Measurements from ENCODE around the gene VTN. TPM values are rescaled to one million over a fixed set of nuclear protein-coding genes. Genes with fewer than 3 reads are reported as not detected.
"Not testable (repeated sequence)": the region's sequence is repeated elsewhere in the genome, so short reads cannot be mapped to it uniquely, and the experiment has no call there.

The VTN gene
- total RNA-seq, 2 experiments from 2014 or later, result 0.21 TPM; not detected in 1

DNA sequence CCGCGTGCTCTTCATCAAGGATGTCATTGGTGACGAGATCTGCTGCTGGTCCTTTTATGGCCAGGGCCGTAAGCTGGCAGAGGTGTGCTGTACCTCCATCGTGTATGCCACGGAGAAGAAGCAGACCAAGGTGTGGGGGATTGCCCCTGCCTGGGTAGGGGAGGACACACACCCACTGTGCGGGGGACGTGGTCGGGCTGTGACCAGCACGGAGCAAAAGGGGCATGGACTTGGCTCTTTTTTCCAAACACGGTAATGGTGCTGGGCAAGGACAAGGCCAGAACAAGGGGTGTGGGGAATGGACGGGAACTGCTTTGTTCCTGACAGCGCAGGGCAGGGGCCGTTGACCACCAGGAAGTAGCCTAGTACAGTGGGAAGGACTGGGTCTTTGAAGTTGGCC lies 27.8 kb downstream of the VTN start:
- intact Hi-C loops (cut with DNase I, micrococcal nuclease), result no loop called here
- ATAC-seq (no peak), DNase-seq (no peak)
- H3K4me3 Mint-ChIP-seq, result no peak overlapping the region
- H3K9me3 Mint-ChIP-seq (ENCODE audit: low read depth), result no peaks in the 10 kb centered on the region
- peaks cover 9% of the 10 kb centered on the region for H3K4me1 Mint-ChIP-seq
- peaks cover 38% of the 10 kb centered on the region for H3K36me3 Mint-ChIP-seq (ENCODE audit: low read depth)
- no peaks in the 10 kb centered on the region for H3K27me3 Mint-ChIP-seq
- POLR2A ChIA-PET, result no interaction called here
- CTCF ChIA-PET, result interaction anchor here (0.5 kb wide), 1 partner anchor 1162 kb away, joined by 3 read pairs; no protein-coding TSS in a partner anchor
- no peak overlapping the region for H3K27ac Mint-ChIP-seq

DNA sequence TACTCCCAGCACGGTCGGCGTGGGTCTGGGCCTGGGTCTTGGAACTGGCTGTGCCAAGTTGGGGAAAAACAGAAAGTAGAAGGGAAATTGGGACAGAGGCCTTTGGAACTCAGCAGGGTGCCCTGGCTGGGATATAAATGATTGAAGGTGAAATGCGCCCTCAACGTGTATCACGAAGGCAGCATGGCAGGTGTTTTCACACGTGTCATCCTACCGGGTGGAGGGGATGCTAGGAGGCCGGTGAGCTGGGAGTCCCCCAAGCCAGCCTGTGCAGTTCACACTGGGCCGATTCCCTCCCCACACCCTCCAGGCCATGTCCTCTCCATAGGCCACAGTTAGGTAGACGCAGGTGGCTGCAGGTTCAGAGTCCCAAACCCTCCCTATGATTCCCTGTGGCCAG lies 28.6 kb downstream of the VTN start:
- no peaks in the 10 kb centered on the region for H3K9me3 Mint-ChIP-seq (ENCODE audit: low read depth)
- no peak overlapping the region for H3K27ac Mint-ChIP-seq
- no peaks in the 10 kb centered on the region for H3K27me3 Mint-ChIP-seq
- ChIA-PET CTCF (no interaction called here), POLR2A (no interaction called here)
- H3K36me3 Mint-ChIP-seq (ENCODE audit: low read depth), result peaks cover 31% of the 10 kb centered on the region
- no peak overlapping the region for H3K4me3 Mint-ChIP-seq
- ATAC-seq (no peak), DNase-seq (no peak)
- H3K4me1 Mint-ChIP-seq, result peaks cover 17% of the 10 kb centered on the region
- intact Hi-C loops (cut with DNase I, micrococcal nuclease), result no loop called here

DNA sequence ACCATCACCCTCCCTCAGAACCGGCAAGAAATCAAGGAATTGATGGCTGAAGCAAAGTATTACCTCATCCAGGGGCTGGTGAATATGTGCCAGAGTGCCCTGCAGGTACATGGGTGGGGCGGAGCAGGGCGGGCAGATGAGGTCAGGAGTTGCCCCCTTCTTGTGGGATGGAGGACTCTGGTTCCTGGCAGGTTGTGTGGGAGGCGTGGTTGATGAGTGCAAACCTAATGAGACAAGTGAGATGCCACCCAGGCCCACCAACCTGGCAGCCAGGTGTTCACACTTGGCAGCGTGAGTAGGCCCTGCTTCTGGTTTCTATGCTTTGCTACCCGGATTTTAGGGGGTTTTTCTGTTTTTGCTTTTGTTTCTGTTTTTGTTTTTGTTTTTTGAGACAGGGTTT lies 29.7 kb downstream of the VTN start:
- peaks cover 24% of the 10 kb centered on the region for H3K36me3 Mint-ChIP-seq (ENCODE audit: low read depth)
- ATAC-seq, result no peak
- no peak for DNase-seq
- H3K4me3 Mint-ChIP-seq, result no peak overlapping the region
- intact Hi-C loops (cut with DNase I, micrococcal nuclease), result no loop called here
- no peaks in the 10 kb centered on the region for H3K9me3 Mint-ChIP-seq (ENCODE audit: low read depth)
- no peak overlapping the region for H3K27ac Mint-ChIP-seq
- peaks cover 20% of the 10 kb centered on the region for H3K4me1 Mint-ChIP-seq
- no peaks in the 10 kb centered on the region for H3K27me3 Mint-ChIP-seq
- CTCF ChIA-PET, result interaction anchor here (0.7 kb wide), 1 partner anchor 284 kb away, joined by 4 read pairs; no protein-coding TSS in a partner anchor
- POLR2A ChIA-PET, result no interaction called here

DNA sequence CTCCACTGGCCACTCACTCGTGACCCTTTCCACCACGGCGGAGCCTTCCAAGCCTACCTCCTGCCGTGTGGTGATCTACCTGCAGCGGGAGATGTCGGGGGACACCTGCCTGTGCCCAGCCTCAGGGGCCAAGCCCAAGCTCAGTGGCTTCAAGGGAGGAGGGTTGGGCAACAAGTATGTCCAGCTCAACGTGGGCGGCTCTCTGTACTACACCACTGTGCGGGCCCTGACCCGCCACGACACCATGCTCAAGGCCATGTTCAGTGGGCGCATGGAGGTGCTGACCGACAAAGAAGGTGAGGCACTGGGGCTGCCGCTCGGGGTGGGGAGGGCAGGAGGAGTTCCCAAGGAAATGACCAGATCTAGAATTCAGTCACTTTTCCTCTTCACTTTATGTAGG lies 30.7 kb downstream of the VTN start:
- Mint-ChIP-seq H3K4me1 (peaks cover 26% of the 10 kb centered on the region), H3K36me3 (ENCODE audit: low read depth) (peaks cover 20% of the 10 kb centered on the region), H3K4me3 (no peak overlapping the region), H3K9me3 (ENCODE audit: low read depth) (no peaks in the 10 kb centered on the region), H3K27me3 (no peaks in the 10 kb centered on the region), H3K27ac (no peak overlapping the region)
- DNase-seq (no peak), ATAC-seq (no peak)
- ChIA-PET CTCF (no interaction called here), POLR2A (no interaction called here)
- intact Hi-C loops (cut with DNase I, micrococcal nuclease), result loop anchor here (5.0 to 10.0 kb wide), 3 partner anchors 48 to 885 kb away; partner anchors contain the start of genes KSR1 (in 1 of the 2) and PHF12 (in 1 of the 2)

DNA sequence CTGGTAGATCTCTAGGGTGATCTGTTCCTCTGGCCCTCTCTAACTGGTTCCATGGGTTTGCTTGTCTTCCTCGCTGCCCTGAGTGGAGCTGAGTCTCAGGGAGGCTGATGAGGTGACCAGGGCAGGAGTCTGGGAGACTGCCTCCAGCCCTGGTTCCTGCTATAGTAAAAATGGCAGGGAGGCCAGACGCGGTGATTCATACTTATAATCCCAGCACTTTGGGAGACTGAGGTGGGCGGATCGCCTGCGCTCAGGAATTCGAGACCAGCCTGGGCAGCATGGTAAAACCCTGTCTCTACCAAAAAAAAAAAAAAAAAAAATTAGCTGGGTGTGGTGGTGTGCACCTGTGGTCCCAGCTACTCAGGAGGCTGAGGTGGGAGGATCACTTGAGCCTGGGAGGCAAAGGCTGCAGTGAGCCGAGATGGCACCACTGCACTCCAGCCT lies 31.3 kb downstream of the VTN start:
- H3K4me3 Mint-ChIP-seq; H3K27me3 Mint-ChIP-seq; ATAC-seq; H3K27ac Mint-ChIP-seq; H3K9me3 Mint-ChIP-seq (ENCODE audit: low read depth); DNase-seq: not testable (repeated sequence)
- H3K4me1 Mint-ChIP-seq, result peaks cover 32% of the 10 kb centered on the region
- intact Hi-C loops (cut with DNase I, micrococcal nuclease), result loop anchor here (5.0 to 10.0 kb wide), 3 partner anchors 49 to 884 kb away; partner anchors contain the start of genes KSR1 (in 1 of the 2) and PHF12 (in 1 of the 2)
- CTCF ChIA-PET, result interaction anchor here (0.6 to 1.2 kb wide), 2 partner anchors 12 to 86 kb away, joined by 3 to 8 read pairs; no protein-coding TSS in a partner anchor
- H3K36me3 Mint-ChIP-seq (ENCODE audit: low read depth), result peaks cover 19% of the 10 kb centered on the region
- POLR2A ChIA-PET, result interaction anchor here (0.8 kb wide), 1 partner anchor 10 kb away, joined by 4 read pairs; no protein-coding TSS in a partner anchor

DNA sequence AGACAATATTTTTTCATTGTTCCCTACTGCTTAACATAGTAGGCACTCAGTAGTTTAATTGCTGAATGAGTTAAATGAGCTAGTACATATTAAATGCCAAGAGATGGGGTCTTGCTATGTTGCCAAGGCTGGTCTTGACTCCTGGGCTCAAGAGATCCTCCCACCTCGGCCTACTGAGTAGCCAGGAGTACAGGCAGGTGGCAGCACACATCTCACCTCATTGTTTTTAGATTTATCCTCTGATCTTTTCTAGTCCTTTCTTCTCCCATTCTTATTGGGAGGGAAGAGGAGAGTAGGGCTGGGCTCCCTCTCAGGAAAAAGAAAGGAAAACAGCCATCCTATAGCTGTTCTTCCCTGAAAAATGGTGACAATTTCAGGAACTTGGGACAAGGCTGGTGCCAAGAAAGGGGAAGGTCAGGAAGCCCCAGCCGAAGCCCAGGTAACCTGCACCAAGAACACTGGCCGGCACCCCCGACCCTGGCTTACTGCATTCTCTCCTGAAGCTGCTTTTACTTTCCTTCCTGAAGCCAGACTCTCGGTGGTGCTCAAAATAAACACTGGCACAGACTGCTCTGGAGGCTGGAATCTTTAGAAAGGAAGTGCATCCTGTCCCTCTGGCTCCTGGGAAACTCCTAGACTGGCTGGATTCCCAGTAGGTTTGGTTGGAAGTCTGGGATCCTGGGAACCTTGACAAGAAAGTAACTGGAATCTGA lies 31.9 kb downstream of the VTN start:
- no peak for DNase-seq
- CTCF ChIA-PET, result interaction anchor here (0.6 to 1.2 kb wide), 2 partner anchors 13 to 76 kb away, joined by 3 to 8 read pairs; no protein-coding TSS in a partner anchor
- intact Hi-C loops (cut with DNase I, micrococcal nuclease), result loop anchor here (5.0 to 10.0 kb wide), 3 partner anchors 49 to 883 kb away; partner anchors contain the start of genes KSR1 (in 1 of the 2) and PHF12 (in 1 of the 2)

DNA sequence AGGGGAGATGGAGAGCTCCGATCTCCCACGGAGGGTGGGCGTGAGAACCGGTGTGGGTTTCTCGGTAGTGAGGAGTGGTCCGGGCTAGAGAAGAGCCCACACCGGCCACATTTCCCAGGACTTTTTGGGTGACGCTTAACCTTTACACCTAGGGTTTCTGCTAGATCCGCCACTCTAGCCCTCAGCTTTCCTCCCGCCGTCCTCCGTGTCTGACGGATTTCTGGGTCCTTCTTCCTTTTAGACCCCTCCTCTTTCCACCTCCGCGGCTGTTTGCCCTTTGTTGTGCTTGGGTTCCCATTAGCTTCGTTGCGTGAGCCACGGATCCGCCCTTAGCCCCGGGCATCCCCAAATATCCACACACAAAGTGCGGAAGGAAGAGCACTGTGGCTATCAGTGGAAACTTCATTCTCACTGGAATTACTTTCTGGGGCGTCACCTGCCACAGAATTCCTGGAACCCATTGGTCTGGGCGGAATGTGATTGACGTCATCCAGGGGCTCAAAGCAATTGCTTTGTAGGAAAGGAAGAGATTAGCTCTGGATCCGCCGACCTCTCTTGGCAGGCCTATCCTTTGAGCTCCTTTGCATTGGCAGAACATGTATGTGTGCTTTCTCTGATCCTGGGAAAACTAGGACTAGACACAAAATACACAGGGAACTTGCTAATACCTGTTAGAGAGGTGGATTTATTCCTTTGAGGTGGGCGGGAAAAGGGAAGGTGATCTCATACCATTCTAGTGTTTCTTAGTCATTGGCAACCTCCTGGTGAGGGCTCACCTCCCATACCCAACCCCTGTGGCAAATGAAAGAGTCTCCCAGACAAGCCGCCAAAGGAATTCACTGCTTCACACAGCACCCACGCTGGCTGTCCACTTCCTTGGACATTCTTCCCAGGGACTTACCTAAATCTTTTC lies 33.9 kb downstream of the VTN start:
- Mint-ChIP-seq H3K36me3 (ENCODE audit: low read depth) (peaks cover 10% of the 10 kb centered on the region), H3K4me1 (peaks cover 36% of the 10 kb centered on the region), H3K9me3 (ENCODE audit: low read depth) (no peaks in the 10 kb centered on the region), H3K27ac (peak overlapping the region; percentile 91), H3K27me3 (no peaks in the 10 kb centered on the region), H3K4me3 (peak overlapping the region; percentile 96)
- intact Hi-C loops (cut with DNase I, micrococcal nuclease), result loop anchor here (1.0 to 10.0 kb wide), 13 partner anchors 17 to 881 kb away; partner anchors contain the start of genes POLDIP2 (in 2 of the 2), SARM1 (in 2 of the 2), TMEM97 (in 2 of the 2) and BLTP2 (in 1 of the 2)
- ATAC-seq (peak; percentile 1), DNase-seq (peak; percentile 60)
- POLR2A ChIA-PET, result interaction anchor here (0.5 to 1.9 kb wide), 14 partner anchors 7 to 1254 kb away, joined by 3 to 39 read pairs (median 4); partner anchors contain the start of genes POLDIP2, RPL23A, SARM1 and TMEM97
- CTCF ChIA-PET, result interaction anchor here (0.7 to 1.9 kb wide), 11 partner anchors 10 to 527 kb away, joined by 3 to 25 read pairs (median 4); partner anchors contain the start of genes ALDOC and POLDIP2

More for the DNA sequence above, 31.9 kb downstream of the VTN start:
- Mint-ChIP-seq H3K36me3 (ENCODE audit: low read depth) (peaks cover 19% of the 10 kb centered on the region), H3K27me3 (no peaks in the 10 kb centered on the region), H3K9me3 (ENCODE audit: low read depth) (no peaks in the 10 kb centered on the region), H3K4me3 (no peak overlapping the region), H3K27ac (peak overlapping the region; percentile 30), H3K4me1 (peaks cover 36% of the 10 kb centered on the region)
- ATAC-seq, result no peak
- POLR2A ChIA-PET, result interaction anchor here (0.8 kb wide), 1 partner anchor 10 kb away, joined by 4 read pairs; no protein-coding TSS in a partner anchor

DNA sequence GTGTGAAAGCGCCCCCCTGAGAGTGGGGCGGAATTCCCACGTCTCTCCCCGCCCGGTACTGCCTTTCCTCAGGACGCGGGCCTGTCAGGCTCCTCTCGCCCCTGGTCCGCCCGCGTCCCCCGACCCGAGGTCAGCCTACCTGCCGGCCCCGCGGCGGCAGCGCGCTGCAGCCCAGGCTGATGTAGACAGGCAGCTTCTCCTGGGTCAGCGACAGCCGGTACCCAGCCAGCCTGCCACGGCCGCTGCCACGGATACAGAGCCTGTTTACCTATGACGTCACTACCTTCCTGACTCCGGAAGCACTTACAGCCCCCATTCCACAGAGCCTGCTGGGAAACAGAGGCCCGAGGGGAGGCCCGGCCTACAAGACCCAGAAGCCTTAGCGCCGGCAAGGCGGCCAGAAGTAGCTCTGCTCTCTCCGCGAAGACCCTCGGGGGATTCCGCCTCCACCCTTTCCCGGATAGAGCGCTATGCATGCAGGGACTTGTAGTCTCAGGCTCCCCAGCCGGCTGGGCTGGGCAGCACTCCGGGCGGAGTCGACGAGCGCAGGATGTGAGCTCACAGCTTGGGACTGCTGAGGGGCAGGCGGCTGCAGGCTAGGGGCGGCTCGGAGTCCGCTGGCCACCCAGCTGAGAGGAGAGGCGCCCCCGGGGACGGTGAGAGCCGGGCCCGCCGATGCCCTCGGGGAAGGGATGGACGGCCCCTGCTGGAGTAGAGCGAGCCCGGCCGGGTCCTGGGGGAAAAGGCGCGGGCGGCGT lies 34.7 kb downstream of the VTN start, which contains the start of the genes IFT20 and TNFAIP1:
TSS of gene IFT20 (minus strand) at position 272 of the 758 bp plus-strand sequence. CDS start 3,487 bp downstream, outside the sequence.
TSS of gene TNFAIP1 (plus strand) at position 561 of the 758 bp plus-strand sequence. CDS start 3,761 bp downstream, outside the sequence.
- Mint-ChIP-seq H3K27ac (peak within 1 kb of the TSS; percentile 91), H3K4me1 (peaks cover 36% of the 10 kb centered on the region), H3K36me3 (ENCODE audit: low read depth) (peaks cover 10% of the 10 kb centered on the region), H3K9me3 (ENCODE audit: low read depth) (no peaks in the 10 kb centered on the region), H3K27me3 (no peaks in the 10 kb centered on the region), H3K4me3 (peak within 1 kb of the TSS; percentile 96)
- ChIA-PET POLR2A (interaction anchor here (0.5 to 1.9 kb wide), 16 partner anchors 8 to 1255 kb away, joined by 3 to 39 read pairs (median 4); partner anchors contain the start of genes POLDIP2, RPL23A, SARM1 and SEBOX), CTCF (interaction anchor here (0.7 to 1.9 kb wide), 11 partner anchors 11 to 526 kb away, joined by 3 to 25 read pairs (median 4); partner anchors contain the start of genes ALDOC and POLDIP2)
- DNase-seq (peak; percentile 99), ATAC-seq (peak; percentile 97)
- intact Hi-C loops (cut with DNase I, micrococcal nuclease), result loop anchor here (1.0 to 10.0 kb wide), 13 partner anchors 16 to 881 kb away; partner anchors contain the start of genes POLDIP2 (in 2 of the 2), SARM1 (in 2 of the 2), TMEM97 (in 2 of the 2) and BLTP2 (in 1 of the 2)

DNA sequence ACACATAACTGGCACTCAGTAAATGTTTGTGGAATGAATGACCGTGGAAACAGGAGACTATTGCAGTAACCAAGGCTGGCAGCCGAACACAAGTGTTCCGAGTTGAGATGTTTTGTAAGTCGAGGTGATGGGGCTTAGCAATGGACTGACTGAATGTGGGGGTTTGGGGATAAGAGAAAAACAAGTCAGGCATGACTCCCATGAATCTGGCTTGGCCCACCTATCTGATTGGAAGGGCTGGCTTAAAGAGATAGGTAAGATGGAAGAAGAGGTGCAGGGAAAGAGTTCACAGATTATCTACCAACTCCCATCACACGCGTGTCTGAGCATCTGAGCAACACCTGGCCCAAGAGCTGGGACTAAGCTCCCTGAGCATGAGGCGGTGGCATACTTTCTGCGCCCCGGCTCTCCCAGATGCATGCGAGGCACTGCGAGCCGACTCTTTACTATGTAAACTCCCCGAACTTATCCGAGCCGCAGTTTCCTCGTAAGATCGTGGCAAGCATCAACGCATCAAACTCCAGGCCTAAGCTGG lies 35.4 kb downstream of the VTN start:
- ChIA-PET CTCF (interaction anchor here (0.6 to 1.9 kb wide), 9 partner anchors 12 to 242 kb away, joined by 3 to 25 read pairs (median 5); partner anchors contain the start of genes ALDOC and POLDIP2), POLR2A (interaction anchor here (0.5 to 1.9 kb wide), 11 partner anchors 10 to 385 kb away, joined by 3 to 39 read pairs (median 4); partner anchors contain the start of genes POLDIP2, RPL23A, SARM1 and SEBOX)
- ATAC-seq (no peak), DNase-seq (no peak)
- Mint-ChIP-seq H3K27ac (peak overlapping the region; percentile 83), H3K27me3 (no peaks in the 10 kb centered on the region), H3K9me3 (ENCODE audit: low read depth) (no peaks in the 10 kb centered on the region), H3K36me3 (ENCODE audit: low read depth) (peaks cover 10% of the 10 kb centered on the region), H3K4me3 (peak overlapping the region; percentile 96), H3K4me1 (peaks cover 36% of the 10 kb centered on the region)
- intact Hi-C loops (cut with DNase I, micrococcal nuclease), result loop anchor here (1.0 to 10.0 kb wide), 13 partner anchors 15 to 880 kb away; partner anchors contain the start of genes POLDIP2 (in 2 of the 2), SARM1 (in 2 of the 2), TMEM97 (in 2 of the 2) and BLTP2 (in 1 of the 2)

Measured in activated CD4-positive, alpha-beta T cell treated with anti-CD3 and anti-CD28 coated beads for 36 hours (primary cell).